Cardiac fibroblast (primary cell): ENCODE measurements around the gene TBC1D17.

ENCODE experiments used
- DNase-seq, 2 donors: peaks; one replicate each; pipeline versions ENCODE4 v3.0.0 to v3.0.0-alpha.2; 2010; ENCODE audit warnings: low read depth in 2 of 2
- H3K4me3 ChIP-seq, 2 donors: replicated peaks in 1 of 2; 1 replicate in 1 of 2; 2 replicates in 1 of 2; pipeline ENCODE4 v1.5.1; 2011; ENCODE audit warnings: low read depth in 2 of 2, low read length in 2 of 2, mild to moderate bottlenecking in 2 of 2, moderate library complexity in 1 of 2
- TF ChIP-seq, protein P1 (sequence below): IDR thresholded peaks from one replicate; pipeline ENCODE4 v1.5.1; 2011; ENCODE audit warnings: low read depth, mild to moderate bottlenecking, low read length, inconsistent platforms

The TBC1D17 gene

DNA sequence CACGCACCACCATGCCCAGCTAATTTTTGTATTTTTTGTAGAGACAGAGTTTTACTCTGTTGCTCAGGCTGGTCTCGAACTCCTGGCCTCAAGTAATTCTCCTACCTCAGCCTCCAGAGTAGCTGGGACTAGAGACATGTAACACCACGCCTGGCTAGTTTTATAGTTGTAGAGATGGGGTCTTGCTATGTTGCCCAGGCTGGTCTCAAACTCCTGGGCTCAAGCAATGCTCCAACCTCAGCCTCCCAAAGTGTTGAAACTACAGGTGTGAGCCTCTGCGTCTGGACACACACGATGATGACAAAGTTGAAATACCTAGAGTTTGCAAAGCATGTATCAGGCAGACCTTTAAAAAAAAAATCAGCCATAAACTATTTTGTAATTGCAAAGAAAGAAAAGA lies 31.1 kb upstream of the TBC1D17 start:
- no peak for DNase-seq
- TF ChIP-seq, protein P1, sequence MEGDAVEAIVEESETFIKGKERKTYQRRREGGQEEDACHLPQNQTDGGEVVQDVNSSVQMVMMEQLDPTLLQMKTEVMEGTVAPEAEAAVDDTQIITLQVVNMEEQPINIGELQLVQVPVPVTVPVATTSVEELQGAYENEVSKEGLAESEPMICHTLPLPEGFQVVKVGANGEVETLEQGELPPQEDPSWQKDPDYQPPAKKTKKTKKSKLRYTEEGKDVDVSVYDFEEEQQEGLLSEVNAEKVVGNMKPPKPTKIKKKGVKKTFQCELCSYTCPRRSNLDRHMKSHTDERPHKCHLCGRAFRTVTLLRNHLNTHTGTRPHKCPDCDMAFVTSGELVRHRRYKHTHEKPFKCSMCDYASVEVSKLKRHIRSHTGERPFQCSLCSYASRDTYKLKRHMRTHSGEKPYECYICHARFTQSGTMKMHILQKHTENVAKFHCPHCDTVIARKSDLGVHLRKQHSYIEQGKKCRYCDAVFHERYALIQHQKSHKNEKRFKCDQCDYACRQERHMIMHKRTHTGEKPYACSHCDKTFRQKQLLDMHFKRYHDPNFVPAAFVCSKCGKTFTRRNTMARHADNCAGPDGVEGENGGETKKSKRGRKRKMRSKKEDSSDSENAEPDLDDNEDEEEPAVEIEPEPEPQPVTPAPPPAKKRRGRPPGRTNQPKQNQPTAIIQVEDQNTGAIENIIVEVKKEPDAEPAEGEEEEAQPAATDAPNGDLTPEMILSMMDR = no peak
- H3K4me3 ChIP-seq = no peak overlapping the region

DNA sequence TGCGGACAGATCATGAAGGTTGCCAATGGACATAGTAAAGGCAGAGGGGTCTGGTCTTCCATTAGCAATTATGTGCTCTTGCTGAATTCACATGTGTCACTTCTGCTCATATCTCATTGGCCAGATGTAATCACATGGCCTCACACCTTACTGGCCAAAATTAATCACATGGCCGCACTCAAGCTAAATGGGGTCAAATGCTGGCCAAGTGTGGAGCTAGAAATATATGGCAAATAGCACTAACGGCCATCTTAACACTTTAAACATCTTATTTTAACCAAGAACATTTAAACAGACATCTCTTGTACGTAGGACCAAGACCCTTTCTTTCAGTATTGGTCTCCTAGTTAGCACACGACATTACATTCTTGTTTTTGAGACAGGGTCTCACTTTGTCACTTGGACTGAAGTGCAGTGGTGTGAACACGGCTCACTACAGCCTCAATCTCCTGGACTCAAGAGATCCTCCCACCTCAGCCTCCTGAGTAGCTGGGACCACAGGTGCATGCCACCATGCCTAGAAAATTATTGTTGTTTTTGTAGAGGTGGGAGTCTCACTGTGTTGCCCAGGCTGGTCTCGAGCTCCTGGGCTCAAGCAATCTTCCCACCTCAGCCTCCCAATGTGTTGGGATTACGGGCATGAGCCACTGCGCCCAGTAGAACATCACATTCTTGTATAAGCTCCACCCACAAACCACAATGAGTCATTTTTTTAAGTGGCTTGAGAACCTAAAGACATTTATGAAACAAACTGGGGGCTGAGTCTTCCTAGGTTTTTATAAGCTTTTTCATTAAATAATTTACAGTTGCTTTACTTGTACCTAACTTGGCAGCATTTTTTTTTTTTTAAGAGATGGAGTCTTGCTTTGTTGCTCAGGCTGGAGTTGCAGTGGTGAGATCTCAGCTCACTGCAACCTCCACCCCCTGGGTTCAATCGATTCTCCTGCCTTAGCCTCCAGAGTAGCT lies 29.5 kb upstream of the TBC1D17 start:
- TF ChIP-seq, protein P1 = no peak
- H3K4me3 ChIP-seq = no peak overlapping the region
- peak; percentile 85 to 93 for DNase-seq

DNA sequence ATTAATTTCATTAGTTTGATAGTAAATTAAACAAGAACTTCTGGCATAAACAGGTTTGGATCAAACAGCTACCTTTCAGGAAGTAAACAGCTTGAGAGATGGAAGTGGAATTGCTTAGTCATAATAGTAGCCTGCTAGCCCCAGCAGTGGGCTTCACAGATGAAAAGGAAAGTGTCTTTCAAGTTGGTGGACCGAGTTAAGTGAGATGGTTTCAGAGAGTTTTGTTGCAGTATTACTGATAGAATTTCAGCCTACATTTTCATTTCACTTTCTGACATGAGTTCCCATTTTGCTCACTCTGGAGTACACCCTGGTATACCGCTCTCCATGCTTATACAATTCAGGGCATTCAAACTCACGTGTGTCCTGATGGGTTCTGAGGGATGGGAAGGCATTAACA lies 28.6 kb upstream of the TBC1D17 start:
- H3K4me3 ChIP-seq = no peak overlapping the region
- TF ChIP-seq, protein P1 = no peak
- DNase-seq = no peak

DNA sequence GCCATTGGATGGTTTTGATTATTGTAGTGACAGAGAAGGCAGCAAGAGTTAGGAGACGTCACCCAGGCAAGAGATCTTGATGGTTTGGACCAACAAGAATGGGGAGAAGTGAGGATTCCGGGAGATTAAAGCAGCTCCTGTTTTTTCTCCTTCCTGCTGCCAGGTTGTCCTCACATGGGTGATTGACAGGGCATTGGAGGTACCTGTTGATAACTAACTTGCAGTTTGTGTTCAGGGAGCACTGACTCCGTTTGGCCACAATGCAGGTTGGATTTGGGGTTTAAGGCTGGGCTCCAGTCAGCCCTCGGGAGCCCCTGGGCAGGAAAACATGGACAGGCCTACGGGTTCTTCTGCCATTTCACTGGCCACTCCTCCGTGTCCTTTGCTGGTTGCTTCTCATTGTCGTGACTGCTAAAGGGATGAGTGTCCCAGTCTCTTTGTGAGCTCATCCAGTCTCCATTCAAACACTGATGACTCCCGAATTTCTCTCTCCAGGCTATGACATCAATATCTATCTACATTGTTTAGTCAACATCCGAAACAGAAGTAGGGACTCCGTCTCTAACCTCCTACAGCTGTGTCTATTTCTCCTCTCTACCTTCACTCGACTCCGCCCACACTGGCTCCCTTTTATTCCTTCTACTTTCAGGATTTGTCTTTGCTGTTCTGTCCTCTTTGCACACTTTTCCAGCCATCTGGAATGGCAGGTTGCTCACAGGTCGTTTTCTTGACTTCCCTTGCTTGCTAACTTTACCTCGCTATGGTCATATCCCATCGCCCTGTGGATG lies 27.9 kb upstream of the TBC1D17 start:
- peak overlapping the region in 1 of 2 donors; percentile 85 for H3K4me3 ChIP-seq
- TF ChIP-seq, protein P1 = no peak
- no peak for DNase-seq

DNA sequence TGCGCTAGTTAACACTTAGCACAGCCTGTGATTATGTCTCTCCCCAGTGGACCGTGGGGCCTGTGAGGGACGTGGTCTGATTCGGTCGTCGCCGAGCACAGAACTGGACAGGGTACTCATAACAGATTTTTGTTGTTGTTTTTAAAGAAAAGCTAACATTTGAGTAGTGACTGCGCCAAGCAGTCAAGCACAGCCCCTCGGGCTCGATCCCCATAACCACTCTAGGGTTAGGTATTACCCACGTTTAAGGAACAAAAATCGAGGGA lies 27.3 kb upstream of the TBC1D17 start:
- TF ChIP-seq, protein P1 = no peak
- H3K4me3 ChIP-seq = peak overlapping the region; percentile 25 to 85
- DNase-seq = no peak

DNA sequence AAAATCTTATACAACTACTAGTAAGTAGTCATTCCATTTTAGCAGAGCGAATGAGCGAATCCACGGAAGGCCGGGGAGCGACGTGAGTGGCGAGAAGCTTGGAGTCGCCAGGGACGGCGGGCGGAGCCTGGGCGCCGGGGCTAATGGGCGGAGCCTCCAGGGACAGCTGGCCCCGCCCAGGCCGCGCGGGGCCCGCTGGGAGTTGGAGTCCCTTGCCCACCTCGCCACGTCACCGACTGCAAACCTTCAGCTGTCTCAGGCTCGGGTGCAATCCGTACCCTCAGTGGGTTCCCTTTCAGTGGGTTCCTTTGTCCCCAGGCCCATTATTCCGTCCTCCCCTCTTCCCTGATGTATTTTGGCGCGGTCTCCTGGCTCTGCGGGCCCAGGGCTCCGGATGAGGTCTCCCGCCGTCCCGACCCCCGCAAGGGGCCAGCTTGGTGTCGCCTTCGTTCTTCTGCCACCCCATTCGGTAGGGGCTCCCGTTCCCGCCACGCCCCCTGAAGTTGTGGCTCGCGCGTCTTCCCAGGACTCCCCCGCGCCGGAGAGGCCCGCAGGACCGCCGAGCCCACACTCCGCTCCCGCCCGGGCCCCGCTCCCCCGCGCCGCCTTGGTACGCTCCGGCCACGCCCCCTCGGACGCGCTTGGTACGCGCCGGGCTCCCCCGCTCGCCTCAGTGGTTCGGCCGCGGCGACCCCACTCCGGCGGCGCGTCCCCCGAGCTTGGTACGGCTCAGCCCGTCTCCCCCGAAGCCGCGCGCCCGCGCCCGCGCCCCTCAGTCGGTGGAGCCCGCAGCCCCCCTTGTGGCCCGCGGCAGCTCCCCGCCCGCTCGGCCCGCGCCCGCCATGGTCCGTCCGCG lies 26.8 kb upstream of the TBC1D17 start, which contains the start of gene PTOV1:
PTOV1 (plus strand) TSS at position 673 of the 856 bp plus-strand sequence.
- TF ChIP-seq, protein P1 = no peak
- peak; percentile 93 to 95 for DNase-seq
- H3K4me3 ChIP-seq = peak within 1 kb of the TSS; percentile 85 to 88
